ENCODE data around the gene ARPC4.
A peak's percentile ranks its signal among the peaks of the same experiment; 100 is the strongest.

ARPC4 gene

DNA sequence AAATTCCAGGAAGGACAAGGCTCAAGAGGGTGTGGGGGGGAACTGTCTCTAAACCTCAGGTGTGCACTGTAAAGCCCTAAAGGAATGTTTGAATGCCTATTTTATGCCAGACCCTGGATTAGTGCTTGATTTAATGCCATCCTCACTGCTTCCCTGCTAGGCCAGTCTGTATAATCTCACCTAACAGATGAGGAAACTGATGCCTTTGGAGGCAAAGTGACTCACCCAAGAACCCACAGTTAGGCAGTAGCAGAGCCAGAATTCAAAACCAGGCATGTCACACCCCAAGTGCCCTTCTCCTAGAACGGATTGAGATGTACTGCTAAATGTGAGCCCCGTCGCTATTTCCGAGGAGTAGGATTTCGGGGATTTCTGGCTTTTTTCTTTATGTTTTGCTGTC, 31.0 kb upstream of the ARPC4 start:
- H3K4me3 ChIP-seq (replicated peaks; ENCODE audit: low read depth, low read length), result no peak overlapping the region
- DNase-seq (ENCODE audit: low read depth), result no peak
- TF ChIP-seq, protein P1, sequence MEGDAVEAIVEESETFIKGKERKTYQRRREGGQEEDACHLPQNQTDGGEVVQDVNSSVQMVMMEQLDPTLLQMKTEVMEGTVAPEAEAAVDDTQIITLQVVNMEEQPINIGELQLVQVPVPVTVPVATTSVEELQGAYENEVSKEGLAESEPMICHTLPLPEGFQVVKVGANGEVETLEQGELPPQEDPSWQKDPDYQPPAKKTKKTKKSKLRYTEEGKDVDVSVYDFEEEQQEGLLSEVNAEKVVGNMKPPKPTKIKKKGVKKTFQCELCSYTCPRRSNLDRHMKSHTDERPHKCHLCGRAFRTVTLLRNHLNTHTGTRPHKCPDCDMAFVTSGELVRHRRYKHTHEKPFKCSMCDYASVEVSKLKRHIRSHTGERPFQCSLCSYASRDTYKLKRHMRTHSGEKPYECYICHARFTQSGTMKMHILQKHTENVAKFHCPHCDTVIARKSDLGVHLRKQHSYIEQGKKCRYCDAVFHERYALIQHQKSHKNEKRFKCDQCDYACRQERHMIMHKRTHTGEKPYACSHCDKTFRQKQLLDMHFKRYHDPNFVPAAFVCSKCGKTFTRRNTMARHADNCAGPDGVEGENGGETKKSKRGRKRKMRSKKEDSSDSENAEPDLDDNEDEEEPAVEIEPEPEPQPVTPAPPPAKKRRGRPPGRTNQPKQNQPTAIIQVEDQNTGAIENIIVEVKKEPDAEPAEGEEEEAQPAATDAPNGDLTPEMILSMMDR (IDR thresholded peaks at IDR 0.05; ENCODE audit: low read length, missing control alignments), result no peak

DNA sequence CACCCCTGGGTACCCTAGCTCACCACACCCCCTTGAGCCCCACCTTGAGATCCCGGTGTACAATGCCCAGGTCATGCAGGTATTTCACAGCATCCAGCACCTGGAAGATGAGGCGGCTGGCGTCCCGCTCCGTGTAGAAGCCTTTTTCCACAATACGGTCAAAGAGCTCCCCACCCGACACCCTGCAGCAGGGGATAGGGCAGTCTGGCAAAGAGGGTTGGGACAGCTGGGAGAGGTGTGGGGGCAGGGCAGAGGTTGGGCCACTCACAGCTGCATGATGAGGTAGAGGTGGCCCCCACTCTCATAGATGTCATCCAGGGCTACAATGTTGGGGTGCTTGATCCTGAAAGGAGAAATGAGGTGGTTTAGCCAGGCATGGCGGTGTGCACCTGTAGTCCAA, 30.0 kb upstream of the ARPC4 start:
- TF ChIP-seq, protein P1 (IDR thresholded peaks at IDR 0.05; ENCODE audit: low read length, missing control alignments), result no peak
- DNase-seq (ENCODE audit: low read depth), result no peak
- no peak overlapping the region for H3K4me3 ChIP-seq (replicated peaks; ENCODE audit: low read depth, low read length)

DNA sequence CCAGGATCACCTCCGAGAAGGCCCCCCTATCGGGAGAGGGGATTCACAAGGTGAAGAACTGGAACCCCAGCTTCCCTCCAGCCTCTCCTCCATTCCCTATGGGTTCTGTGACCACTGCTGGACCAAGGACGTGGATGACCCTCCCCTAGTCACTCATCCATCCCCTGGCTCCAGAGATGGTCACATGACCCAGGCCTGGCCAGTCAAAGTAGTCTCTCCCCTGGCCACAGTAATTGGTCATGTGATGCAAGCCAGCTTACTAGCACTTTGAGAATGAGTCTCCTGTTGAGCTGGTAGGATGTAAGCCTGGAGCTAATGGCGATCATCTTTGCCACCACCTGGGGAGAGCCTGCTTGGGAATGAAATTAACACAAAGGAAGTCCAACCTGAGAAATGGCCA, 27.0 kb upstream of the ARPC4 start:
- H3K4me3 ChIP-seq (replicated peaks; ENCODE audit: low read depth, low read length), result no peak overlapping the region
- DNase-seq (ENCODE audit: low read depth), result no peak
- TF ChIP-seq, protein P1 (IDR thresholded peaks at IDR 0.05; ENCODE audit: low read length, missing control alignments), result no peak

DNA sequence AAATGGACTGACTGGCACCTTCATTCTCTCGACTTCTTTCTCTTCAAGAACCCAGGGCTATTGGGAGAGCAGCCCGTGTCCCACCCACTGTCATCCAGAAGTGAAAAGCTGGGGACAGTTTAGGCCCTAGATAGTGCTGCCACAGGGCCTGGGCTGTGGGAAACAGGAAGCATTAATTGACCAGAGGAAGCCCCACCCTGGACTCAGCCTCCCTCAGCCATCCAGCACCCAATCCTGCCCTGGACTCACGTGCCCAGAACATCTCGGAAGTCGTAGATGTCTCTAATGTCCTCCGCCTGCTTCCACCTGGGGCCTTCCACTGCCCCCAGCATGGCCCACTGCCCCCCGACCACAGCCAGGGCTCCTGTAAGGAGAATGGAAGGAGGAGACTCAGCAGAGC, 25.5 kb upstream of the ARPC4 start:
- TF ChIP-seq, protein P1 (IDR thresholded peaks at IDR 0.05; ENCODE audit: low read length, missing control alignments), result no peak
- DNase-seq (ENCODE audit: low read depth), result no peak
- no peak overlapping the region for H3K4me3 ChIP-seq (replicated peaks; ENCODE audit: low read depth, low read length)

DNA sequence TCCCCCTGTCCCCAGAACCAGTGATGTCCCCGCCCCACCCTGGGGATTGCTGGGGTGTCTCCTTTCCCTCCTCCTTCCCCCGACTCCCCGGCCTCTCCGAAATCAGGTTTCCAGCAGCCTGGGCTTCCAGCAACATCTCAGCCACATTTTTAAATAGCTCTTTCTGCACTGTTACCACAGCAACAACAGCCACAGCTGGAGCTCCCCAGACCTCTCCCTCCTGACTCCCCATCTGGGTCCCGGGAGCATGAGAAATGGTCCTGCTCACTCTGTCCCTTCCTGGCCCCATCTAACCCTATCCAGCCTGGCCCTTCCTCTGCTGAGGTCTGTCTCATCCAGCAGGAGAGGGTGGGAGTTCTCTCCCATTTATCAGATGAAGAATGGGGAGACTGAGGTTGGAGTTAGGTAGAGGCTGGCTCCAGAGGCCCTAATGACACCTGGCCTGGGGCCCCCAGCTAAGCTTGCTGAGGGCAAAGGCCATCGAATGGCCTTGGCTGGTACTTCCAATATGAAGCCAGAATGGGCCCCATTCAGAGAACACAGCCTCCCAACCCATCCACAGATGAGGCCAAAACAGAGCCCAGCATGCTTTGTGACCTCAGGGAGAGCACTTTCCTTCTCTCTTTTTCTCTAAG, 24.6 kb upstream of the ARPC4 start:
- no peak for DNase-seq (ENCODE audit: low read depth)
- TF ChIP-seq, protein P1 (IDR thresholded peaks at IDR 0.05; ENCODE audit: low read length, missing control alignments), result no peak
- no peak overlapping the region for H3K4me3 ChIP-seq (replicated peaks; ENCODE audit: low read depth, low read length)

DNA sequence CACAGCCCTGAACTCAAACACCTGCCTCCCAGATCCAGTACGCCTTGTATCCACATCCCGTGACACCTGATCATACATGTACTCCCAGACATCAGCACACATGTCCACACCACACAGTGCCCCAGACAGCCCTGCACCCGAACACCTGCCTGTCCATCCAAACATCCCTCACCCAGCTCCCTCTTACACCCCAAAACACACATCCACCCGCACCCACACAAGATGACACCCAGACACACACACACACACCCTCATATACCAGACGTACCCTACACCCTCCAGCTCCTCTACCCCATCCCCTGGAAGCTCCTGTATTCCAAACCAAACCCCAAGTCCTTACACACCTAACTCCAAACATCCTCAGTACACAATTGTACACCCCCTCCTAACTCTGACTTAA, 23.9 kb upstream of the ARPC4 start:
- H3K4me3 ChIP-seq (replicated peaks; ENCODE audit: low read depth, low read length), result peak overlapping the region; percentile 67
- TF ChIP-seq, protein P1 (IDR thresholded peaks at IDR 0.05; ENCODE audit: low read length, missing control alignments), result no peak
- no peak for DNase-seq (ENCODE audit: low read depth)
